GM18870 (cell line): Measurements from ENCODE around the gene GIGYF2.
"Not testable (repeated sequence)": the region's sequence is repeated elsewhere in the genome, so short reads cannot be mapped to it uniquely, and the experiment has no call there.

ENCODE experiments used
- ATAC-seq: cut with Tn5 transposase; IDR thresholded peaks from one replicate; pipeline ENCODE4 v1.9.1; 2021; ENCODE audit warnings: moderate library complexity; ENCODE audit not compliant: unreplicated experiment

The GIGYF2 gene

DNA sequence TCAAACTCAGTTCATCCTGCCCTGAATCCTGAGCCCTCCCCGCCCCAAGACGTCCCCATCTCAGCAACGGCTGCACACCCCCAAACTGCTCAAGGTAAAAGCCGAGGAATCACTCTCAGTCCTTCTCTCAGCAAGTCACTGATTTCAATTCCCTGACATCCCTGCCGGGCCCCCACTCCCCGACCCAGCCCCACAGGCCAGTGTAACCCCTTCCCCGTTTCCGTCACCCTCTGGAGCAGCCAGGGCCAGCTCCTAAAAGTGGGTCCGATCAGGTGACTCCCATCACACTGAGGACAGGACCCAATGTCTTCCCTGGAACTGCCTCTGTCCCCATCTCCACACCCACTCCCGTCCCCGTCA is 193.4 kb downstream of the GIGYF2 start:
- no peak for ATAC-seq

DNA sequence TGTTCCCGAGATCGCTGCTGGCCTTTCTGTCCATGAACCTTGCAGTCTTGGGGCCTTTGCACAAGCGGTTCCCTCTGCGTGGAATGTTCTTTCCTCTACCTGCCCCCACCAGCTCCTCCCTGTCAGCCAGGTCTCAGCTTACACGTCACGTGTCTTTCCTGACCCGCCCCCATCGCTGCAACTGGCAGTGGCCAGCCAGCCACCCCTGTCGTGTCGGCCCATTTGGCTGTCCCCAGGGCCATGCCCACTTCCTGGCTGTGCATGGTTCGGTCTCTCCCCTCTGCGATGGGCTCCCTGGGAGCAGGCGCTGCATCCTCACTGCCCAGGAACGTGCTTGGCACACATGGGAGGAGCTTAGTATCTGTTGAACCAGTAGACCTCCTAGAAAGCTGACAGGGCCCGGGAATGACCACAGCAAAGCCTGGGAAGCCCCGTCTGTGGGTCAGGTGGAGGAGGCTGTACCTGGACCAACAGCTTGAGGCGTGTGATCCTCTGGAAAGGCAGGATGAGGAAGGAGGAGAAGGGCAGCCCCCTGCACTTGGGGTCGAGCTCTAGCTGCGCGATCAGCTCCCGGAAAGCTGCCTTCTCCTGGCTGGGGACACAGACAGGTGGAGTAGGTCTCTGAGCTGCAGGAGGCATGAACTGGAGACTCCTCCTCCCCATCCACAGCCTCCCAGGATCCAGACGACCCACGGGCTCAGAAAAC is 193.9 kb downstream of the GIGYF2 start:
- ATAC-seq = no peak

DNA sequence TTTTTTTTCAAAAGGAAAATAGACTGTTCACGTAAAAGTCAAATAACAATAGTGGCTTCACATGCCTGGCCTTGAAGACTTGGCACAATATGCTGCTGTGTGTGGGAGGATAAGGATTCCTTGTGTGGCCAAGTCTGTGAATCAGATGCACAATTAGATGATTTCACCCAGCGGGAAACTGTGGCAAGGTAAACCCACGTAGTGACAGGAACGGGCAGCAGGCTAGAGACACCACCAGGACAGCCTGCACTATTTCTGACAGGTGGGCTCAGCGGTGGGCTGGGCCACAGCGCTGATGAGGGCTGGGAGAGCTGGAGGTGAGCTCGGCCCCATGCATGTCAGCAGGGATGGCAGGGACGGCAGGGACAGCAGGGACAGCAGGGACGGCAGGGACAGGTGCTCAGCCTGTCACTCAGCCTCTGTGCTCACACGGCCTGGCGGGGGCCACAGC is 194.5 kb downstream of the GIGYF2 start:
- ATAC-seq = no peak

DNA sequence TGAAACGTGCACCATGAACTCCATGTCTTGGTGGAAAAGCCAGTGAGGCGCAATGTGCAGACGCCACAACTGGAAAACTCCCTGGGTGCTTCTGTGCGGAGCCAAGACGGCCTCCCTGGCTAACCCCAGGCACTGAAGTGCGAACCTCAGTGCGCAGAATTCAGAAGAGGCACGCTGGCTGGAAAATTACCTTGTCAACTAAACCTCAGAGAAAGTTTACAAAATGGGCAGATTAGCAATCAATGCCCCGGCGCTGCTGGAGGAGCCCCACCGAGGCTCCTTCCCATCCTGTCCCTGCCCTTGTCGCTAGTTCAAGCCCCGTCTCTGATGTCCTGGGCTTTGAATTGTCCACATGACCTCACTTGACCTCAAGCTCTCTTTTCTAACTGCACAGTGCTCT is 195.1 kb downstream of the GIGYF2 start:
- ATAC-seq = no peak

GRCh38 chr2:232892843-232893242 is 195.7 kb downstream of the GIGYF2 start:
- no peak for ATAC-seq

DNA sequence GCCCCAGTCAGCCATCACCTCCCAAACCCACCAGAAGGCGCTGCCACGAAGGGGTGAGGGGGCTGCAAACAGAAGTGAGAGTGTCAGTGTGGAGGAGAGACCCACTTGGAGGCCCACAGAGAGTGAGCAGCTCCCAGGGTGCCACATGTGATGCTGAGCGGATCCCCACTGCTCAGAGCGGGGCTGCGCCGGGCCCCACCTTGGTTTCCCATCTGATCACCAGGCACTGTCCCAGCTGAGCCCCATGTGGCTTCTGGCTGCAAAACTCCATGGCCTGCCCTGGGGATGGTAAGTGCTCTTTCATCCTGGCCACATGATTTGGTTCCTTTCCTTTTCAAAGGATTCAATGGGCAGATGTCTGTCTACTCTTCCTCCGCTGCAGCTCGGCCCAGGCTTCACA is 196.7 kb downstream of the GIGYF2 start:
- ATAC-seq = no peak

DNA sequence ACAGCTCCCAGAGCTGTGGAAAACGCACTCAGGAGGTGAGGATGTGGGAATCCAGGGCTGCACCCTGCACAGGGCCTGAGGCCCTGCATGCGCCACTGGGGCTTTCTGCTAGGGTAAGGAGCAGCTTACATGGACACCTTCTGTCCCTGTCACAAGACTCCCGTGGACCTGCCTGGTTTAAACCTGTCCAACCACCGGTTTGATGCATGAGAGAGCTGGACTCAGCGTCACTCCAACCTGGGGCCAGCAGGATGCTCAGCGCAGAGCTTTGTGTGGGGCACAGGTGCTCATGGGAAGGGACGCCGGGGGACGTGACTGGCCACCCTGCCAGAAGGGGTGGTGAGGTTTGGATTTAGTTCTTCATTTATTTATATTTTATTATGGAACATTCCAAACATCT is 197.1 kb downstream of the GIGYF2 start:
- ATAC-seq = no peak

GRCh38 chr2:232894746-232895145 is 197.6 kb downstream of the GIGYF2 start:
- no peak for ATAC-seq

- ATAC-seq = no peak
These were observed 199.0 kb downstream of the GIGYF2 start for GRCh38 chr2:232896111-232896510.

- ATAC-seq = no peak
These were observed 199.8 kb downstream of the GIGYF2 start for GRCh38 chr2:232896720-232897597.

DNA sequence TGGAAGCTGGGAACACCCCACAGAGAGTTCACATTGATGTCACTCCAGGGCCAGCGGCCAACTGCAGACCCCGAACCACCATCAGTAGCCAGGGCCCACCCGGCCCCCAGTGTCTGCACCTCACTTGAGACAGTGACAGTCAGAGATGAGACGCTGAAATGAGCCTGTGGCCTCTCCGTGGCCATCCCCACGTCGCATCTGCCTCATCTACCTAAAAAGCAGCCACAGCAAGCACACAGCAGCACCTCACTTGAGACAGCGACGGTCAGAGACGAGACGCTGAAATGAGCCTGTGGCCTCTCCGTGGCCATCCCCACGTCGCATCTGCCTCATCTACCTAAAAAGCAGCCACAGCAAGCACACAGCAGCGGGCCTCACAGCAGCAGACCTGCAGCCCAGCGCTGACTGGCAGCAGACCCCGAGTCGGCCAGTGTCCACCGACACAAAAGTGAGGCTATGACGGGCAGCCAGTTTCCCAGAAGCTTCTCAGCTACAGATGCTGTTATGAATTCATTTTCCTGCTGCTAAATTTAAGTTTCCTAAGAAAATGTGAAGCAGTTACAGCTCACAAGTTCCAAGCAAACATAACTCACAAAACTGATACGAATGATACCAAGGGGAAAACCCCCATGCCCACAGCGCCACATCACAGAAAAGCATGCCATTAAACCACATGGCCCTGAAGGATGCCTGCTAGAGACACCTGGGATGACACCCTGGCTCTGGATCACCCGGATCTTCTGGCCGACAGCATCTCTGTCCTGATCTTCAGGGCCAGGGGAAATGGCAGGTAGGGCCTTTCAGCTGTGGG is 200.7 kb downstream of the GIGYF2 start:
- ATAC-seq = no peak

DNA sequence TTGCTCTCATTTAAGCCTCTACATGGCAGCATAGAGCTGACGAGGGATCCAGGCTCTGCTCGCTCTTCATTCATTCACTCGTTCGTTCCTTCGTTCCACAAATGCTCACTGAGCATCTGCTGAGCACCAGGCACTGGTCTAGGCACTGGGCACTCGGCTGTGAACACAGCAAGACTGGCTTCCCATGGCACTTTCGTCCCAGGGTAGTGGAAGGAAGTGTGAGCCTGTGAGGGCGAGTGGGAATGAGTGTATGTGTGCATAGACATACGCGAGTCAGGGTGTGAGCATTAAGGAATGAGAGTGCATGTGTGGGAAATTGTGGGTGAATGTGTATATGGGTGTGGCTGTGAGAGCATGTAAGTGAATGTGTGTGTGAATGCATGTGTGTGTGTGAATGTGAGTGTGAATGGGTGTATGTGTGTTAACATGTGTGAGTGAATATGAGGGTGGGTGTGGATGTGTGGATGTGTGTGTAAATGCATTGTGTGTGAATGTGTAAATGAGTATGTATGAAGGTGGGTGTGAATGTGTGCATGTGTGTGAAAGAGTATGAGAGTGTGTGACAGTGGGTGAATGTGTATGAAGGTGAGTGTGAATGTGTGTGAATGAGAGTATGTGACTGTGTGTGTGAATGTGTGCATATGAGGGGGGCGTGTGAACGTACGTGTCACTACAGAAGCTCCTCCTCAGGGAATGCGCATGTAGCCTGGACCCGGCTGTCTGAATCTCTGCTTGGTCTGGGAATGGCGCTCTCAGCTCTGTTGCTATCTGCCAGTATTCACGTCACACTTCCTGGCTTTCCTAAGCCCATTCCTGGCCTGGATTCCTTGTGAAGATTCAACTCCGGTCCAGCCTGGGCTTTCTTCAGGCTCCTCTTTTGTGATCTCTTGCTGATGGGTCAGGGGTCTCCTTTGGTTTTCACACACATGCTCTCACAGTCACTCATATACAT is 201.7 kb downstream of the GIGYF2 start:
- no peak for ATAC-seq

GRCh38 chr2:232900811-232901735 is 203.9 kb downstream of the GIGYF2 start:
- ATAC-seq = no peak

GRCh38 chr2:232901736-232902578 is 204.8 kb downstream of the GIGYF2 start:
- no peak for ATAC-seq

- no peak for ATAC-seq
These were observed 206.9 kb downstream of the GIGYF2 start for GRCh38 chr2:232903989-232904388.

DNA sequence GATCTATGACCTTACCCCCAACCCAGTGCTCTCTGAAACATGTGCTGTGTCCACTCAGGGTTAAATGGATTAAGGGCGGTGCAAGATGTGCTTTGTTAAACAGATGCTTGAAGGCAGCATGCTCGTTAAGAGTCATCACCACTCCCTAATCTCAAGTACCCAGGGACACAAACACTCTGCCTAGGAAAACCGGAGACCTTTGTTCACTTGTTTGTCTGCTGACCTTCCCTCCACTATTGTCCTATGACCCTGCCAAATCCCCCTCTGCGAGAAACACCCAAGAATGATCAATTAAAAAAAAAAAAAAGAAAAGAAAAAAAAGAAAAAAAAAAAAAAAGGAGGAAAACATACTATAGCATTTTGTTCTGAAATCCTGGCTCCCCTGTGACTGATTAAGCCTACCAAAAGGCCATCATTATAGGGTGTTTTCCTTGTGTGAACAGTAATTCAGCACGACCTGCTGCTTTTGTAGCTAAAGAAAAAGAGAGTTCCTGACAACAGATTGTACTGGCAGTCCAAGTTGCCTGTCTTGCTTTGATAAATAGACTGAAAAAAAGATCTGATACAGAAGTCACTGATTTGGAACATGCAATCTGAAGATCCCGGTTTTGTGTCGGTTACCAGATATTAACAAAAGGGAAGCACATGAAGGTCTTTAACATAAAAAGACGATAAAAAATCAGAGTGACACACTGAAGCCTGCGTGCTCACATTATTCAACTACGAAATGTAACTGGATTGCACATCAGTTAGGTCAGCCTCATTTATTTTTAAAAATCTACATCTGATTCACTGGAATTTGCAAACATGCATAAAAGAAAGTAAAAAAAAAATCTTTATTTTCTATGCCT is 210.0 kb downstream of the GIGYF2 start:
- not testable (repeated sequence) for ATAC-seq

GRCh38 chr2:232907718-232908085 is 210.6 kb downstream of the GIGYF2 start:
- not testable (repeated sequence) for ATAC-seq
